ENCODE results near the gene SNX15.

The SNX15 gene

GRCh38 chr11:65040520-65040846 is 13.2 kb downstream of the SNX15 start:
- Histone ChIP-seq H3F3A (ENCODE audit: control insufficient read depth, insufficient read depth) (peaks cover 2% of the 10 kb centered on the region; the same call in 1 of the 2 replicates), H3K27ac (ENCODE audit: low read depth, low read length) (peak overlapping the region; percentile 79), H3K9me3 (ENCODE audit: control insufficient read depth, insufficient read depth, low read length) (no peaks in the 10 kb centered on the region), H3K36me3 (ENCODE audit: control insufficient read depth, low read length) (peaks cover 36% of the 10 kb centered on the region), H3K4me2 (ENCODE audit: low read length) (peak overlapping the region; percentile 61), H4K20me1 (ENCODE audit: control insufficient read depth, insufficient read depth, low read depth, low read length) (no peaks in the 10 kb centered on the region), H3K4me3 (ENCODE audit: low read length) (peak overlapping the region; percentile 81), H3K27me3 (ENCODE audit: control insufficient read depth, low read length) (no peaks in the 10 kb centered on the region), H3K79me2 (ENCODE audit: control insufficient read depth, low read length) (peaks cover 34% of the 10 kb centered on the region), H3K4me1 (ENCODE audit: control insufficient read depth, low read length) (peaks cover 35% of the 10 kb centered on the region), H3K9me2 (replicated peaks; ENCODE audit: control insufficient read depth, low read length) (no peaks in the 10 kb centered on the region)
- no peak for TF ChIP-seq EZH2phosphoT487 (IDR thresholded peaks at IDR 0.05; ENCODE audit: borderline replicate concordance, low read length)
- TF ChIP-seq, protein P1, sequence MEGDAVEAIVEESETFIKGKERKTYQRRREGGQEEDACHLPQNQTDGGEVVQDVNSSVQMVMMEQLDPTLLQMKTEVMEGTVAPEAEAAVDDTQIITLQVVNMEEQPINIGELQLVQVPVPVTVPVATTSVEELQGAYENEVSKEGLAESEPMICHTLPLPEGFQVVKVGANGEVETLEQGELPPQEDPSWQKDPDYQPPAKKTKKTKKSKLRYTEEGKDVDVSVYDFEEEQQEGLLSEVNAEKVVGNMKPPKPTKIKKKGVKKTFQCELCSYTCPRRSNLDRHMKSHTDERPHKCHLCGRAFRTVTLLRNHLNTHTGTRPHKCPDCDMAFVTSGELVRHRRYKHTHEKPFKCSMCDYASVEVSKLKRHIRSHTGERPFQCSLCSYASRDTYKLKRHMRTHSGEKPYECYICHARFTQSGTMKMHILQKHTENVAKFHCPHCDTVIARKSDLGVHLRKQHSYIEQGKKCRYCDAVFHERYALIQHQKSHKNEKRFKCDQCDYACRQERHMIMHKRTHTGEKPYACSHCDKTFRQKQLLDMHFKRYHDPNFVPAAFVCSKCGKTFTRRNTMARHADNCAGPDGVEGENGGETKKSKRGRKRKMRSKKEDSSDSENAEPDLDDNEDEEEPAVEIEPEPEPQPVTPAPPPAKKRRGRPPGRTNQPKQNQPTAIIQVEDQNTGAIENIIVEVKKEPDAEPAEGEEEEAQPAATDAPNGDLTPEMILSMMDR (IDR thresholded peaks at IDR 0.05; ENCODE audit: low read depth, low read length, poor library complexity, severe bottlenecking) = no peak

GRCh38 chr11:65040847-65041622 is 13.8 kb downstream of the SNX15 start, which contains the start of gene SAC3D1:
Gene SAC3D1 (plus strand): TSS chr11:65041210. CDS start chr11:65041293, 83 bp downstream.
- peaks cover 35% of the 10 kb centered on the region for H3K4me1 ChIP-seq (ENCODE audit: control insufficient read depth, low read length)
- peak within 1 kb of the TSS; percentile 61 for H3K4me2 ChIP-seq (ENCODE audit: low read length)
- H3F3A ChIP-seq (ENCODE audit: control insufficient read depth, insufficient read depth) = peaks cover 2% of the 10 kb centered on the region; the same call in 1 of the 2 replicates
- H3K36me3 ChIP-seq (ENCODE audit: control insufficient read depth, low read length) = peaks cover 39% of the 10 kb centered on the region
- no peaks in the 10 kb centered on the region for H4K20me1 ChIP-seq (ENCODE audit: control insufficient read depth, insufficient read depth, low read depth, low read length)
- H3K79me2 ChIP-seq (ENCODE audit: control insufficient read depth, low read length) = peaks cover 34% of the 10 kb centered on the region
- no peaks in the 10 kb centered on the region for H3K9me3 ChIP-seq (ENCODE audit: control insufficient read depth, insufficient read depth, low read length)
- H3K9me2 ChIP-seq (replicated peaks; ENCODE audit: control insufficient read depth, low read length) = no peaks in the 10 kb centered on the region
- H3K4me3 ChIP-seq (ENCODE audit: low read length) = peak within 1 kb of the TSS; percentile 81
- H3K27ac ChIP-seq (ENCODE audit: low read depth, low read length) = peak within 1 kb of the TSS; percentile 79
- TF ChIP-seq, protein P1 (IDR thresholded peaks at IDR 0.05; ENCODE audit: low read depth, low read length, poor library complexity, severe bottlenecking) = no peak
- no peak for TF ChIP-seq EZH2phosphoT487 (IDR thresholded peaks at IDR 0.05; ENCODE audit: borderline replicate concordance, low read length)
- no peaks in the 10 kb centered on the region for H3K27me3 ChIP-seq (ENCODE audit: control insufficient read depth, low read length)

GRCh38 chr11:65042891-65043290 is 15.7 kb downstream of the SNX15 start:
- Histone ChIP-seq H3K27ac (ENCODE audit: low read depth, low read length) (no peak overlapping the region), H3K9me2 (replicated peaks; ENCODE audit: control insufficient read depth, low read length) (no peaks in the 10 kb centered on the region), H3K4me3 (ENCODE audit: low read length) (peak overlapping the region; percentile 81; the same call in 1 of the 2 replicates), H3K9me3 (ENCODE audit: control insufficient read depth, insufficient read depth, low read length) (no peaks in the 10 kb centered on the region), H3K79me2 (ENCODE audit: control insufficient read depth, low read length) (peaks cover 34% of the 10 kb centered on the region), H3K4me2 (ENCODE audit: low read length) (peak overlapping the region; percentile 61; the same call in 1 of the 2 replicates), H3K4me1 (ENCODE audit: control insufficient read depth, low read length) (peaks cover 35% of the 10 kb centered on the region), H4K20me1 (ENCODE audit: control insufficient read depth, insufficient read depth, low read depth, low read length) (no peaks in the 10 kb centered on the region), H3K36me3 (ENCODE audit: control insufficient read depth, low read length) (peaks cover 44% of the 10 kb centered on the region), H3K27me3 (ENCODE audit: control insufficient read depth, low read length) (no peaks in the 10 kb centered on the region), H3F3A (ENCODE audit: control insufficient read depth, insufficient read depth) (peaks cover 2% of the 10 kb centered on the region; the same call in 1 of the 2 replicates)
- TF ChIP-seq, protein P1 (IDR thresholded peaks at IDR 0.05; ENCODE audit: low read depth, low read length, poor library complexity, severe bottlenecking) = no peak
- no peak for TF ChIP-seq EZH2phosphoT487 (IDR thresholded peaks at IDR 0.05; ENCODE audit: borderline replicate concordance, low read length)
